GM12873 (cell line): ENCODE results near the gene ITGB4.

Experiments
- TF ChIP-seq, protein P1 (sequence below): IDR thresholded peaks from 2 replicates; pipeline ENCODE4 v1.5.1; 2012; ENCODE audit warnings: low read depth, mild to moderate bottlenecking, moderate library complexity, low read length, control low read depth; ENCODE audit not compliant: insufficient read depth; ENCODE audit errors: missing control alignments

The ITGB4 gene

GRCh38 chr17:75751676-75752404 is 30.6 kb downstream of the ITGB4 start:
- TF ChIP-seq, protein P1, sequence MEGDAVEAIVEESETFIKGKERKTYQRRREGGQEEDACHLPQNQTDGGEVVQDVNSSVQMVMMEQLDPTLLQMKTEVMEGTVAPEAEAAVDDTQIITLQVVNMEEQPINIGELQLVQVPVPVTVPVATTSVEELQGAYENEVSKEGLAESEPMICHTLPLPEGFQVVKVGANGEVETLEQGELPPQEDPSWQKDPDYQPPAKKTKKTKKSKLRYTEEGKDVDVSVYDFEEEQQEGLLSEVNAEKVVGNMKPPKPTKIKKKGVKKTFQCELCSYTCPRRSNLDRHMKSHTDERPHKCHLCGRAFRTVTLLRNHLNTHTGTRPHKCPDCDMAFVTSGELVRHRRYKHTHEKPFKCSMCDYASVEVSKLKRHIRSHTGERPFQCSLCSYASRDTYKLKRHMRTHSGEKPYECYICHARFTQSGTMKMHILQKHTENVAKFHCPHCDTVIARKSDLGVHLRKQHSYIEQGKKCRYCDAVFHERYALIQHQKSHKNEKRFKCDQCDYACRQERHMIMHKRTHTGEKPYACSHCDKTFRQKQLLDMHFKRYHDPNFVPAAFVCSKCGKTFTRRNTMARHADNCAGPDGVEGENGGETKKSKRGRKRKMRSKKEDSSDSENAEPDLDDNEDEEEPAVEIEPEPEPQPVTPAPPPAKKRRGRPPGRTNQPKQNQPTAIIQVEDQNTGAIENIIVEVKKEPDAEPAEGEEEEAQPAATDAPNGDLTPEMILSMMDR, result no peak

DNA sequence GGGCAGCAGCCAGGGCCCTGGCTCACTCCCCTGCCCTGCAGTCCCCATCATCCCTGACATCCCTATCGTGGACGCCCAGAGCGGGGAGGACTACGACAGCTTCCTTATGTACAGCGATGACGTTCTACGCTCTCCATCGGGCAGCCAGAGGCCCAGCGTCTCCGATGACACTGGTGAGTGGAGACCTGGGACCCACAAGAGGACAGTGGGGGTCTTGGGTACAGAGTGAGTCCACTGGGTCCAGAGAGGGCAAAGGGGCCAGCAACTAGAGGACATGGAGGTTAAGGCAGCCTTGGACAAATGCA is 31.1 kb downstream of the ITGB4 start:
- TF ChIP-seq, protein P1, result no peak

- TF ChIP-seq, protein P1, result peak; percentile 57
Measured at GRCh38 chr17:75752802-75753513, 31.7 kb downstream of the ITGB4 start.

GRCh38 chr17:75753514-75754377 is 32.5 kb downstream of the ITGB4 start:
- TF ChIP-seq, protein P1, result peak; percentile 71

- TF ChIP-seq, protein P1, result no peak
Measured at GRCh38 chr17:75754378-75755204, 33.3 kb downstream of the ITGB4 start.

DNA sequence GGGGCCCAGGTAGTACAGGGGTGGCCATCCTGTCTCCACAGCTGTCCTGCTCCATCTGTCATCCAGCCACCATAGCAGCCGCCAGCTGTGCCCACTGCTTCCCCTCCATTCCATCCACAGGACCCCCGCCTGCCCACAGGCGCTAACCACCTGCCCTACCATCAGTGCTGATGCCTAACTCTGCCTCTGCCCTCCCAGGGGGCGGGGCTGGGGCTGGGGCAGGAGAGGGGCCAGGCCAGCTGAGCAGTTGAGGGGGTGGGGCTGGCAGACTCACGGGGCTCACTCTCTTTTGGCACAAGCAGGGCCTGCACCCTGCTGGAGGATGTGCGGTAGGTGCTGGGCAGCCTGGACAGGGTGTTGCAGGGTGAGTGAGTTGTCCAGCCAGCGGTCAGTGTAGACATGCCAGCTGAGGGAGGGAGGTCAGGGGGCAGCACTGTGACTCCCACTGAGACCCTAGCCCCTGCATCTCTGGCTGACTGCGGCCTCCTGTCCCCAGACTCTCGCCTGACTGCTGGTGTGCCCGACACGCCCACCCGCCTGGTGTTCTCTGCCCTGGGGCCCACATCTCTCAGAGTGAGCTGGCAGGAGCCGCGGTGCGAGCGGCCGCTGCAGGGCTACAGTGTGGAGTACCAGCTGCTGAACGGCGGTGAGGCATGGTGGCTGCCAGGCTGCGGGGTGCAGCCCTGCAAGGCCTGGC is 34.1 kb downstream of the ITGB4 start:
- TF ChIP-seq, protein P1, result no peak
